ENCODE data around the gene HCAR1. TPM values are rescaled to one million over a fixed set of nuclear protein-coding genes. Genes with fewer than 3 reads are reported as not detected.
A peak's percentile ranks its signal among the peaks of the same experiment; 100 is the strongest.

The HCAR1 gene, protein sequence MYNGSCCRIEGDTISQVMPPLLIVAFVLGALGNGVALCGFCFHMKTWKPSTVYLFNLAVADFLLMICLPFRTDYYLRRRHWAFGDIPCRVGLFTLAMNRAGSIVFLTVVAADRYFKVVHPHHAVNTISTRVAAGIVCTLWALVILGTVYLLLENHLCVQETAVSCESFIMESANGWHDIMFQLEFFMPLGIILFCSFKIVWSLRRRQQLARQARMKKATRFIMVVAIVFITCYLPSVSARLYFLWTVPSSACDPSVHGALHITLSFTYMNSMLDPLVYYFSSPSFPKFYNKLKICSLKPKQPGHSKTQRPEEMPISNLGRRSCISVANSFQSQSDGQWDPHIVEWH
- 0.31 TPM for total RNA-seq (2021; ENCODE audit: unreplicated experiment)
- polyA plus RNA-seq (2012; ENCODE audit: insufficient read length), result 0.44 TPM
- percentile 28 among the genes with signal in this experiment for Bru-seq, nascent RNA
- percentile 34 among the genes with signal in this experiment for BruChase-seq, experiment 1, labeled RNA remaining after a 2-hour chase
- percentile 38 among the genes with signal in this experiment for BruChase-seq, experiment 2, labeled RNA remaining after a 6-hour chase
- long read RNA-seq, full-length matches to known transcripts, result 3 of 3 reads
- long read RNA-seq, partial matches to known transcripts, result 0 of 3 reads
- long read RNA-seq, other reads (novel, unspliced or antisense), result 0 of 3 reads

DNA sequence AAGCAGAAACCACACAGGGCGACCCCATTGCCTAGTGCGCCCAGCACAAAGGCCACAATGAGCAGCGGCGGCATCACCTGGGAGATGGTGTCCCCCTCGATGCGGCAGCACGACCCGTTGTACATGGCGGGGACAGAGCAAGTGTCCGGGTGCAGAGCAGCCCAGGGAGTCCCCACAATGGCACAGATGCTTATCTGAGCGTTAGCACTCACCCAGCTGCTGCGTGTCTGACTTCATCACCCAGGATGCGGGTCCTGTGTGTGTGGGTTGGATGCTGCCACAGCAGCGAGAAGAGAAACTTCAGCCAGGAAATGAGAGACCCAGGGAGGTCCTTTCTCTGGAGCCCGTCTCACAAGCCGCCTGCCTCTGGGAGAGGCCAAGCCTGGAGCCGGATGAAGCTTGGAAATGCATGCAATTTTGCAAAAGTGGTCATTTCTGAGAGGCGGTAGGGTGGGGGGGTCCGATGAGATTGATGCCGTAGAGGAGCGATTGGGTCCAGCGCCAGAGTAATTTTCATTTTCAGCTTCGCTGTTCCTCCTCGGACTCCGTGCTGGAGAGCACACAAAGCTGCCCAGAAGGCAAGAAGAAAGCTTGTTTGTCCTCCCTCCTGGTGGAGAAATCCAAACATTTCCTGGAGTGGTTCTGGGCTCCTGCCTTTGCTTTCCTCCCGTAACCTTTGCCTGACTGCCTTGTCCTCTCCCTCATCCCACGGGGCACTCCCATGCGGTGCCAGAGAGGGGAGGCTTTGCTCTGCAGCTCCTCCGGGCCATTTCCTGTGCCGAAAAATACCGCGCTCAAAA lies at the start of gene HCAR1:
TSS of gene HCAR1 (minus strand) at position 630 of the 800 bp plus-strand sequence. CDS start at position 125, 505 bp downstream.
- ChIA-PET POLR2A (interaction anchor here (0.6 kb wide), 1 partner anchor 404 kb away, joined by 3 read pairs; no protein-coding TSS in a partner anchor), CTCF (no interaction called here)
- BruUV-seq (replicated peaks), result no TSS peak
- DNase-seq (ENCODE audit: low read depth, low spot score) (no peak), ATAC-seq (peak; percentile 81)
- Histone ChIP-seq H3K36me3 (ENCODE audit: control insufficient read depth, insufficient read depth, low read length) (no peaks in the 10 kb centered on the region), H3K27ac (ENCODE audit: low read length) (peak within 1 kb of the TSS; percentile 62), H3K9me3 (ENCODE audit: control insufficient read depth, insufficient read depth, low read depth, low read length) (no peaks in the 10 kb centered on the region), H3K4me1 (ENCODE audit: control insufficient read depth, insufficient read depth, low read length) (peaks cover 9% of the 10 kb centered on the region), H3K4me3 (ENCODE audit: low read depth in 2 of 2, low read length in 2 of 2) (peak within 1 kb of the TSS; percentile 25 to 66), H3K27me3 (ENCODE audit: control insufficient read depth, insufficient read depth, low read length) (no peaks in the 10 kb centered on the region)
- TF ChIP-seq, protein P1, sequence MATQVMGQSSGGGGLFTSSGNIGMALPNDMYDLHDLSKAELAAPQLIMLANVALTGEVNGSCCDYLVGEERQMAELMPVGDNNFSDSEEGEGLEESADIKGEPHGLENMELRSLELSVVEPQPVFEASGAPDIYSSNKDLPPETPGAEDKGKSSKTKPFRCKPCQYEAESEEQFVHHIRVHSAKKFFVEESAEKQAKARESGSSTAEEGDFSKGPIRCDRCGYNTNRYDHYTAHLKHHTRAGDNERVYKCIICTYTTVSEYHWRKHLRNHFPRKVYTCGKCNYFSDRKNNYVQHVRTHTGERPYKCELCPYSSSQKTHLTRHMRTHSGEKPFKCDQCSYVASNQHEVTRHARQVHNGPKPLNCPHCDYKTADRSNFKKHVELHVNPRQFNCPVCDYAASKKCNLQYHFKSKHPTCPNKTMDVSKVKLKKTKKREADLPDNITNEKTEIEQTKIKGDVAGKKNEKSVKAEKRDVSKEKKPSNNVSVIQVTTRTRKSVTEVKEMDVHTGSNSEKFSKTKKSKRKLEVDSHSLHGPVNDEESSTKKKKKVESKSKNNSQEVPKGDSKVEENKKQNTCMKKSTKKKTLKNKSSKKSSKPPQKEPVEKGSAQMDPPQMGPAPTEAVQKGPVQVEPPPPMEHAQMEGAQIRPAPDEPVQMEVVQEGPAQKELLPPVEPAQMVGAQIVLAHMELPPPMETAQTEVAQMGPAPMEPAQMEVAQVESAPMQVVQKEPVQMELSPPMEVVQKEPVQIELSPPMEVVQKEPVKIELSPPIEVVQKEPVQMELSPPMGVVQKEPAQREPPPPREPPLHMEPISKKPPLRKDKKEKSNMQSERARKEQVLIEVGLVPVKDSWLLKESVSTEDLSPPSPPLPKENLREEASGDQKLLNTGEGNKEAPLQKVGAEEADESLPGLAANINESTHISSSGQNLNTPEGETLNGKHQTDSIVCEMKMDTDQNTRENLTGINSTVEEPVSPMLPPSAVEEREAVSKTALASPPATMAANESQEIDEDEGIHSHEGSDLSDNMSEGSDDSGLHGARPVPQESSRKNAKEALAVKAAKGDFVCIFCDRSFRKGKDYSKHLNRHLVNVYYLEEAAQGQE (IDR thresholded peaks at IDR 0.05; ENCODE audit: insufficient read depth in 1 of 2, low read depth in 2 of 2, low read length in 1 of 2), result 0 out of 4 replicates have a peak, but pooled peaks of 1 of the 2 experiments have one; percentile 12
- TF ChIP-seq, protein P2, sequence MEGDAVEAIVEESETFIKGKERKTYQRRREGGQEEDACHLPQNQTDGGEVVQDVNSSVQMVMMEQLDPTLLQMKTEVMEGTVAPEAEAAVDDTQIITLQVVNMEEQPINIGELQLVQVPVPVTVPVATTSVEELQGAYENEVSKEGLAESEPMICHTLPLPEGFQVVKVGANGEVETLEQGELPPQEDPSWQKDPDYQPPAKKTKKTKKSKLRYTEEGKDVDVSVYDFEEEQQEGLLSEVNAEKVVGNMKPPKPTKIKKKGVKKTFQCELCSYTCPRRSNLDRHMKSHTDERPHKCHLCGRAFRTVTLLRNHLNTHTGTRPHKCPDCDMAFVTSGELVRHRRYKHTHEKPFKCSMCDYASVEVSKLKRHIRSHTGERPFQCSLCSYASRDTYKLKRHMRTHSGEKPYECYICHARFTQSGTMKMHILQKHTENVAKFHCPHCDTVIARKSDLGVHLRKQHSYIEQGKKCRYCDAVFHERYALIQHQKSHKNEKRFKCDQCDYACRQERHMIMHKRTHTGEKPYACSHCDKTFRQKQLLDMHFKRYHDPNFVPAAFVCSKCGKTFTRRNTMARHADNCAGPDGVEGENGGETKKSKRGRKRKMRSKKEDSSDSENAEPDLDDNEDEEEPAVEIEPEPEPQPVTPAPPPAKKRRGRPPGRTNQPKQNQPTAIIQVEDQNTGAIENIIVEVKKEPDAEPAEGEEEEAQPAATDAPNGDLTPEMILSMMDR (IDR thresholded peaks at IDR 0.05), result no peak
- in situ Hi-C loops (cut with HindIII; ENCODE audit: low pct_unique_long_range_greater_than_20kb, low sequenced_read_pairs) (no loop called here), intact Hi-C loops (cut with micrococcal nuclease; ENCODE audit: unreplicated experiment) (no loop called here)

DNA sequence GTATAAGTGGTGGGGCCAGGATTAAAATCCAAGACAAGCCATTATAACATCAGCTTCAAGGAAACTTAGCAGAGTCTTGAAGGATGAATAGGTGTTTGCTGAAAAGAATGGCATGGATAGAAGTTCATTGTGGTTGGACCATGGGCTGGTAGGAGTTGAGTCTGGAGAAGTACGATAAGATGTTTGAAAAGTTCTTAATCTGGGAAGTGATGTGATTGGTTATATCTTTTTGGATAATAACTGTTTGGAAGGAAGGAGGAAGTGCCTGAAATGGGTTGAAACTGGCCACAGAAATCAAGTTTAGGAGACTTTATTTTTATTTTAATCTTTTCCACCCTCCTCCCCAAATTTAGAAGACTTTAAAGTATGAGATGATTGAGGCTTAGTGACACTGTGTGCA lies 26.9 kb upstream of the HCAR1 start:
- in situ Hi-C loops (cut with HindIII; ENCODE audit: low pct_unique_long_range_greater_than_20kb, low sequenced_read_pairs), result no loop called here
- Histone ChIP-seq H3K27ac (ENCODE audit: low read length) (no peak overlapping the region), H3K4me3 (ENCODE audit: low read depth in 2 of 2, low read length in 2 of 2) (no peak overlapping the region), H3K9me3 (ENCODE audit: control insufficient read depth, insufficient read depth, low read depth, low read length) (no peaks in the 10 kb centered on the region), H3K4me1 (ENCODE audit: control insufficient read depth, insufficient read depth, low read length) (peaks cover 12% of the 10 kb centered on the region), H3K36me3 (ENCODE audit: control insufficient read depth, insufficient read depth, low read length) (peaks cover 52% of the 10 kb centered on the region), H3K27me3 (ENCODE audit: control insufficient read depth, insufficient read depth, low read length) (no peaks in the 10 kb centered on the region)
- TF ChIP-seq, protein P1 (IDR thresholded peaks at IDR 0.05; ENCODE audit: insufficient read depth in 1 of 2, low read depth in 2 of 2, low read length in 1 of 2), result no peak
- TF ChIP-seq POLR2AphosphoS5 (IDR thresholded peaks at IDR 0.05; ENCODE audit: low read depth, low read length) (no peak), TCF7L2 (IDR thresholded peaks at IDR 0.05; ENCODE audit: low read depth, low read length) (no peak), SIN3A (IDR thresholded peaks at IDR 0.05; ENCODE audit: borderline replicate concordance, insufficient read depth, low read depth, low read length) (no peak)
- TF ChIP-seq, protein P2 (IDR thresholded peaks at IDR 0.05), result no peak
- ChIA-PET CTCF (no interaction called here), POLR2A (no interaction called here)
- ATAC-seq (no peak), DNase-seq (ENCODE audit: low read depth, low spot score) (no peak)
- intact Hi-C loops (cut with micrococcal nuclease; ENCODE audit: unreplicated experiment), result no loop called here
- no TSS peak for BruUV-seq (replicated peaks)
